ENCODE data around the gene SEC63.
A peak's percentile ranks its signal among the peaks of the same experiment; 100 is the strongest.

The SEC63 gene

DNA sequence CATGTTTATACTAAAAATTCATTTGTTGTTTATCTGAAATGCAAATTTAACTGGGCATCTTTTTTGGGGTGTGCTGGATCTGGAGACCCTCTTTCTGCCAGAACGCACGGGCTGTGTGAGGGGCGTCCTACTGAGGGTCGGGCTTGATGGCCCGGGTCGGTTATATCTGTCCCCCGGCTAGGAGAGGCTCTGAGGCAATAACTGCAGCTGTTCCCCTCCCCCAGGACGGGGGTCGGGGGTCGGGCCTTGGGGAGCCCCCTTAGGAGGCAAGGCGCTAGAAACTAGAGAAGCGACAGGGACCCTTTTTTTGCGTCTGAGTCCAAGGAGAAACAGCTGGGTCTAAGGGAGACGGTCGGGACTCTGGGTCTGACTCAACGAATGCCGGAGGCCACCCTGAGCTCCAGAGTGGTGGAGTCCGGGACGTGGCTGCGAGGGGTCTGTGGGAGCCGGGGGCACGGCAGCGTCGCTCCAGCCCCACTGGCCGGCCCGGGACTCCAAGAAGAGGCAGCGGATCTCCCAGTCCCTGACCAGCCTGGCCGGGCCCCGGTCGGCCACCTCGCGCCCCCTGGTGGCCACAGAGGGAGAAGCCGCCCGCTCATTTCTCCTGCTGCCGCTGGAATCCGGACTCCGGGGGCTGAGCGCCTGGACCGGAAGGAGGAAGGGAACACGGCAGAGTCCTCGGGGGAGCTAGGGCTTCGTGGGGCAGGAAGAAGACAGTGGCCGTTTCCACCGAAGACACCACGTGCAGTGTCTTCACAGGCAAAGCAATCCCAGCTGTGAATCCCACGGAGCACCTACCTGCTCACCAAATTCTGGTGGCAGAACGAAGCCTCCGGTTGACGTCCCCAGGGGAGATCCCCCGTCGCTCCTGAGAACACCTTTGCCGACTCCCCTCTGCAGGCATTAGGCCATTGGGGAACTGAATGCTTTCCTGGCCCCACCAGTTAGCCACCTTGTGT lies 109.9 kb downstream of the SEC63 start:
- peak; percentile 89 for DNase-seq (ENCODE audit: low spot score)
- peak overlapping the region; percentile 77 for H3K4me3 ChIP-seq
- no peak overlapping the region for H3K27ac ChIP-seq
- TF ChIP-seq, protein P1, sequence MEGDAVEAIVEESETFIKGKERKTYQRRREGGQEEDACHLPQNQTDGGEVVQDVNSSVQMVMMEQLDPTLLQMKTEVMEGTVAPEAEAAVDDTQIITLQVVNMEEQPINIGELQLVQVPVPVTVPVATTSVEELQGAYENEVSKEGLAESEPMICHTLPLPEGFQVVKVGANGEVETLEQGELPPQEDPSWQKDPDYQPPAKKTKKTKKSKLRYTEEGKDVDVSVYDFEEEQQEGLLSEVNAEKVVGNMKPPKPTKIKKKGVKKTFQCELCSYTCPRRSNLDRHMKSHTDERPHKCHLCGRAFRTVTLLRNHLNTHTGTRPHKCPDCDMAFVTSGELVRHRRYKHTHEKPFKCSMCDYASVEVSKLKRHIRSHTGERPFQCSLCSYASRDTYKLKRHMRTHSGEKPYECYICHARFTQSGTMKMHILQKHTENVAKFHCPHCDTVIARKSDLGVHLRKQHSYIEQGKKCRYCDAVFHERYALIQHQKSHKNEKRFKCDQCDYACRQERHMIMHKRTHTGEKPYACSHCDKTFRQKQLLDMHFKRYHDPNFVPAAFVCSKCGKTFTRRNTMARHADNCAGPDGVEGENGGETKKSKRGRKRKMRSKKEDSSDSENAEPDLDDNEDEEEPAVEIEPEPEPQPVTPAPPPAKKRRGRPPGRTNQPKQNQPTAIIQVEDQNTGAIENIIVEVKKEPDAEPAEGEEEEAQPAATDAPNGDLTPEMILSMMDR (IDR thresholded peaks at IDR 0.05) = peak; percentile 91

DNA sequence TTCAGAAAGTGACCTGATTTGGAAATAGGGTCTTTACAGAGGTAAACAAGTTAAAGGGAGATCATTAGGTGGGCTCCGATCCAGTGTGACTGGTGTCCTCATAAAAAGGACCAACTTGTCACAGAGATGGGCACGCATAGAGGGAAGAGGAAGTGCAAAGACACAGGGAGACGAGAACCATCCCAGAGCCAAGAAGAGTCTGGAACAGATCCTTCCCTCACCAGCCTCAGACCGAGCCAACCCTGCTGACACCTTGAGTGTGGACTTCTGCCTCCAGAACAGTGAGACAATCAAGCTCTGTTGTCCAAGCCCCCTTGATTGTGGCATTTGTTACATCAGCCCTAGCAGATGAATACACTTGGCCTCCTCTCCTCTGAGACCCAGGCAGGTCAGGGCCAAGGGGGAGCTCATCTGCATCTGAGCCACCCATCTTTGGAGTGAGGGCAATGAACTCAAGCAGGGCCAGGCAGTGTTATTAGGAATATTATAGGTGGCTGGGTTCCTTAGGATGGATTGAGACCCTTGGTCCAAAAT lies 111.7 kb downstream of the SEC63 start:
- DNase-seq (ENCODE audit: low spot score) = no peak
- TF ChIP-seq, protein P1 (IDR thresholded peaks at IDR 0.05) = no peak
- Histone ChIP-seq H3K4me3 (no peak overlapping the region), H3K27ac (no peak overlapping the region)

DNA sequence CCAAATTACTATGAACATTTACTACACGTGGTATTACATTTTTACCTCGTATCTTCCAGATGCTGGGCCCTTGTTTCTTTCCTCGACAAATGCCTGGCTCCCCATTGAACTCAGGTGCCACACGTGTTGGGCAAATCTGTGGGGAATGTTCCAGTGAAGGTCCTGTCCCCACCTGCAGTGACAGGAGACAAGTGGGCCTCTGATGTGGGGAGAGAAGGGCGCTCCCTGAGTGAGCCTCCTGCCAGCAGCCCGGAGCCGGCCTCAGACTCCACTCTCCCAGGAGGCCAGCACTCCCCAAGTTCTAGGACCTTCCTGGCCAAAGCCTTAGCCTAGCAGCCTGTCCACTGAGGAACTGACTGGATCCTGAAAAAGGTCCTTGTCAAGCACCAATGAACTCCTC lies 112.2 kb downstream of the SEC63 start:
- Histone ChIP-seq H3K4me3 (no peak overlapping the region), H3K27ac (no peak overlapping the region)
- TF ChIP-seq, protein P1 (IDR thresholded peaks at IDR 0.05) = no peak
- DNase-seq (ENCODE audit: low spot score) = no peak

DNA sequence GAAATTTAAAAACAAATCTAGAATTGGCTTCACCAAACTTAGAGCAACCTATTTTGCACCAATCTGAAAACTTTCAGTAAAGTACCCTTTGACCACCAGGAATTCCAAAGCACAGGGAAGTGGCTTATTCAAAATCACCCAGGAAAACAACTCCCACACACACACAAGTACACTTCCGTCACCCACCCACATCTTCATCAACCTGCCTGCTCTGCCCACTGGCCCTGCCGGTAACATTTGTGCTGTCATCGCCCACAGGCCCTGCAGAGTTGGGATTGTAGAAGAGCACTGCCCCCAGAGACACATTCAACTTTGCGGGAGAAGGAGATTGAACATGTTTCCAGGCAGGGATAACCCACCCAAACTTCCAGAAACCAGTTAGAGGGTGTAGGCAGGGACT lies 114.6 kb downstream of the SEC63 start:
- Histone ChIP-seq H3K27ac (no peak overlapping the region), H3K4me3 (no peak overlapping the region)
- TF ChIP-seq, protein P1 (IDR thresholded peaks at IDR 0.05) = no peak
- DNase-seq (ENCODE audit: low spot score) = peak; percentile 40

DNA sequence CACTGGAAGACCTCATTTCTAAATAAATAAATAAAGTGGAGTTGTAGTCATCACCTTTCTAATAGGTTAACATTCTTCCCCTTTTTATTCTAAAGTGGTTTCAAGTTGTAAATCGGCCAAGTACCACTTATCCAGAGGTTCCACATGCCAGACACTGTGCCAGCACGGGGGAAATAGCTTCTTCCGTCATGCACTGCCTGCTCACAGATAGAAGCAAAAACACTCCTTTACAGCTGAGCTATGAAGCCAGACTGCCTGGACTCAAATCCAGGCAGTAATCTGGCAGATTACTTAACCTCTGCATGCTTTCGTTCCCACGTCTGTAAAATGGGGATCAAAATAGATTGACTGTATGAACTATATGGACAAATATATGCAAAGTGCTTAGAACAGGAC lies 116.7 kb downstream of the SEC63 start:
- peak; percentile 17 for DNase-seq (ENCODE audit: low spot score)
- no peak overlapping the region for H3K4me3 ChIP-seq
- no peak overlapping the region for H3K27ac ChIP-seq
- TF ChIP-seq, protein P1 (IDR thresholded peaks at IDR 0.05) = no peak

DNA sequence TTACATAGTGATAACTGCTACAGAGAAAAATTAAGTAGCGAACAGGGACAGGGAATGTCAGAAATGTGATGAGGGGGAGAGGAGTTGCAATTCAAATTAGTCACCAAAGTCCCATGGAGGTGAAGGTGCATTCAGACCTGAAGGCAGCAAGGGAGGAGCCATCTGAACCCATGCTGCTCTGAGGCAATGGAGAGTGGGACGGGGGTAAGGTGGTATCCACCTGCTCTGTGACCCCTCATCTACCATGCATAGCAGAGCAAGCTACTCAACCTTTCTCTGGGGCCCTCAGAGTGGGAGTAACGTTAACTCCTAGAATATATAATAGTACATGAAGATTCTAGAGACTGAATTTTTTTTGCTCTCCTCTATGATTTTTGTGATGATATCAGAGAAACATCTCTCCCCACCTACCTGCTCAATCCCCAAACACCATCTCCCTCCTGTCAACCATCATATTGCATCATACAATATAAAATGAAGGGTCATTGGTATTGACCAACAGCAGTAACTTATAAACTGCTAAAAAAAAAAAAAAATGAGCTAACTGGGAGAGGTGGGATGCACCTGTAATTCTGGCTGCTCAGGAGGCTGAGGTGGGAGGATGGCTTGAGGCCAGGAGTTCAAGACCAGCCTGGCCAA lies 117.3 kb downstream of the SEC63 start:
- Histone ChIP-seq H3K27ac (no peak overlapping the region), H3K4me3 (no peak overlapping the region)
- TF ChIP-seq, protein P1 (IDR thresholded peaks at IDR 0.05) = no peak
- peak; percentile 50 for DNase-seq (ENCODE audit: low spot score)

Measured in coronary artery (tissue), 2 donors.